ENCODE measurements around the gene LSAMP.

Gene LSAMP

GRCh38 chr3:115928376-115928775 lies 516.9 kb downstream of the LSAMP start:
- TF ChIP-seq CTCF (conservative IDR thresholded peaks at IDR 0.05; ENCODE audit: control insufficient read depth, insufficient read depth, low read depth, low read length) = no peak
- DNase-seq (ENCODE audit: low read depth) = no peak
- H3K4me3 ChIP-seq (ENCODE audit: control insufficient read depth, low read depth, low read length) = no peak overlapping the region

DNA sequence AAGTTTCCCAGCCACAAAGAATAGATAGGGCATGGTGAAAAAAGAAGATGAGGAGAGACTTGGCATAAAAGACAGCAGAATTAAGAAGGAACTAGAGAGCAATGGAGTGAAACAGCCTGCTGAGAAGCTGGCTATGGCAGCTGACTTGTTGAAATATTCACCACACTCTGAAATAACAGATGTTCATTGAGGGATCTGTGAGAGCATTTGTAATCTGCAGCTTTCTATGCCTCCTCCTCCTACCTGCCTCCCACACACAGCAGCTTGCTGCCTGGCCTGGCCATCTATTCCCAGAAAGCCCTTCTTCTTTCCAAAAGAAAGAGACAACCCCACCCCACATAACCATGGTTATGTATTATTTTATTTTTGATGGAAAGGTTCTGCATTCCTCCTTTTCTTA lies 518.1 kb downstream of the LSAMP start:
- TF ChIP-seq CTCF (conservative IDR thresholded peaks at IDR 0.05; ENCODE audit: control insufficient read depth, insufficient read depth, low read depth, low read length) = no peak
- H3K4me3 ChIP-seq (ENCODE audit: control insufficient read depth, low read depth, low read length) = no peak overlapping the region
- no peak for DNase-seq (ENCODE audit: low read depth)

DNA sequence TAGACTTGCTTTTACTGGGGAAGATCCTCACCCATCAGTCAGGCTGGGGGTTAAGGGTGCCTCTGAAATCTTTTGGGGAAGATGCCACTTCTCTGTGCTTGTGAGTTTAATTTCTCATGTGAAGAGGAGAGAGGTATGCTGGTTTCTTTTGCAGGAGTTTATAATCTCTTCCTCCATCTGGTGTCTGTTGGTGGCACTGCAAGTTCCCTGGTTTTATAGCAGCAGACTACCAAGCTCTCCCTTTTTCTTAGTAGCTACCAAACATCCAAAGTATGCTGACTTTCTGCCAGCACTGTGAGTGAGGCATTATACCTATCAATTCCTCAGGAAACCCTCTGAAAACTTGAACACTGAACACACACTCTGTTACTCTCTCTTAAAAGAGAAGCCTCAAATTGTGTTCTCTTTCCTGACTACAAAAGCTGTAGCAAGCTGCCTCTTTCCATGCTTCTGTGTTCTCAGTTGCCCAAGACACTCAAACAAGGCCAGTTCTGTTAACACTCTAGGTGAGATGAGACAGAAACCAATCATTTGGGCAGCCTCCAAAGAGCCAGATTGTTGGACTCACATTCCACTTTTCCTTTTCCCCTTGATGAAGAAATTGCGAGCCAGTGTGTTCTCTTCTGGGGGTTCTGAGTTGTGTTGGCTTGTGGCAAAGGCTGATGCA lies 522.5 kb downstream of the LSAMP start:
- DNase-seq (ENCODE audit: low read depth) = peak; percentile 35
- H3K4me3 ChIP-seq (ENCODE audit: control insufficient read depth, low read depth, low read length) = no peak overlapping the region
- TF ChIP-seq CTCF (conservative IDR thresholded peaks at IDR 0.05; ENCODE audit: control insufficient read depth, insufficient read depth, low read depth, low read length) = peak; percentile 58

DNA sequence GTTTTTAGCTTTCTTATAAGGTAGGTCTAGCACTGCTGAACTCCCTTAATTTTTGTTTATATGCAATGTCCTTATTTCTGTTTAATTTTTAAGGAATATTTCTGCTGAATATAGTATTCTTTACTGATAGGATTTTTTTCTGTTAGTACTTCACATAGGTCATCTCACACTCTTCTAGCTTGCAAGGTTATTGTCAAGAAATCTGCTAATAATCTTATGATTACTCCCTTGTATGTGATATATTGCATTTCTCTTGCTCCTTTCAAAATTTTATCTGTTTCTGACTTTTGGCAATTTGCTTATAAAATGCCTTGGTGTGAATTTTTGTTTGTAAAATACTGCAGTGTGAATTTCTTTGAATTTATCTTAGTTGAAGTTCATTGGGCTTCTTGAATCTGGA lies 523.6 kb downstream of the LSAMP start:
- TF ChIP-seq CTCF (conservative IDR thresholded peaks at IDR 0.05; ENCODE audit: control insufficient read depth, insufficient read depth, low read depth, low read length) = no peak
- no peak for DNase-seq (ENCODE audit: low read depth)

DNA sequence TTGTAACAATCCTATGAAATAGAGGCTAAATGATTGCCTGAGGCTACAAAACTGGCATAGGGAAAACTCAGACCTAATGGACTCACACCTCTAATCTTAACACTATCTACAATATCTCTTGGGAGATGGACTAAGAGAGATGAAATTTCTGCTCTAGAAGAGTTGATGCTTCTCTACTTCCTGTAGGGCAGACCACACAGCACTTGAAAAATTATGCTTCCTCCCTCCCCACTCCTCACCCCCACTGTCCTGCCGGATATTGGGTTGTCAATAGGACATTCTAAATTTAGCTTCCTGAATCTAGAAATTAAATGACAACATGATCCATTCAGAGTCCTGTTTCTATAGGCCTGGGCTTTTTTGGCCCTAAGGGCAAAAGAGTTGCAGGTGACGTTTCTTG lies 526.4 kb downstream of the LSAMP start:
- H3K4me3 ChIP-seq (ENCODE audit: control insufficient read depth, low read depth, low read length) = no peak overlapping the region
- no peak for TF ChIP-seq CTCF (conservative IDR thresholded peaks at IDR 0.05; ENCODE audit: control insufficient read depth, insufficient read depth, low read depth, low read length)
- DNase-seq (ENCODE audit: low read depth) = no peak

More for the DNA sequence above, 523.6 kb downstream of the LSAMP start:
- H3K4me3 ChIP-seq (ENCODE audit: control insufficient read depth, low read depth, low read length) = no peak overlapping the region

- H3K4me3 ChIP-seq (ENCODE audit: control insufficient read depth, low read depth, low read length) = no peak overlapping the region
- DNase-seq (ENCODE audit: low read depth) = no peak
- no peak for TF ChIP-seq CTCF (conservative IDR thresholded peaks at IDR 0.05; ENCODE audit: control insufficient read depth, insufficient read depth, low read depth, low read length)
Measured at GRCh38 chr3:115916866-115917265, 528.4 kb downstream of the LSAMP start.

DNA sequence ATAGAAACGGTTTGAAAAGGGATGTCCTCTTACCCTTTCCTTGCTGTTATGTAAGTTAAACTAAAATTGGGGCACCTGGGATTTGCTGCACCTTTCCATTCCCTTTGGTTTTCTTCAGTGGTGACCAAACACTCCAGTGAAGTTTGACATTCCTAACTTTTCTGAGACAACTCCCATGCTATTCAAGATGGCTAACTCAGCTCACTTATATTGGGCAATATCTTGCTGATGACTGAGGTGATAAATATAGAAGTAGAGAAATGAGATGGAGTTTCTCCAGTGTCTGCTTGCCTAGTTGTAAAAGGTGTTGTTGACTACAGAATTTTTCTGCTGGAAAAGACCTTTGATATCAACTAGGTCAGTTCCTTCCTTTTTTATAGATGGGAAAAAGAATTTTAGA lies 530.2 kb downstream of the LSAMP start:
- TF ChIP-seq CTCF (conservative IDR thresholded peaks at IDR 0.05; ENCODE audit: control insufficient read depth, insufficient read depth, low read depth, low read length) = no peak
- DNase-seq (ENCODE audit: low read depth) = no peak
- H3K4me3 ChIP-seq (ENCODE audit: control insufficient read depth, low read depth, low read length) = no peak overlapping the region
